ENCODE results near the gene METAP1D.

METAP1D gene

GRCh38 chr2:171999161-171999560 is 592 bp upstream of the METAP1D start:
- DNase-seq, result no peak

GRCh38 chr2:172000696-172001361 is 1.1 kb downstream of the METAP1D start:
- no peak for DNase-seq

GRCh38 chr2:172007372-172007771 is 7.6 kb downstream of the METAP1D start:
- no peak for DNase-seq

GRCh38 chr2:172009823-172010222 is 10.1 kb downstream of the METAP1D start:
- DNase-seq, result no peak

GRCh38 chr2:172011812-172012575 is 12.2 kb downstream of the METAP1D start:
- DNase-seq, result no peak

GRCh38 chr2:172012677-172013391 is 13.1 kb downstream of the METAP1D start:
- no peak for DNase-seq

- DNase-seq, result no peak
These were observed 13.6 kb downstream of the METAP1D start for GRCh38 chr2:172013396-172013795.

GRCh38 chr2:172021074-172021931 is 21.6 kb downstream of the METAP1D start:
- no peak for DNase-seq

GRCh38 chr2:172021955-172022354 is 22.2 kb downstream of the METAP1D start:
- no peak for DNase-seq

- DNase-seq, result no peak
These were observed 31.8 kb downstream of the METAP1D start for GRCh38 chr2:172031536-172031935.

- no peak for DNase-seq
These were observed 38.4 kb downstream of the METAP1D start for GRCh38 chr2:172038121-172038520.

- DNase-seq, result no peak
These were observed 38.9 kb downstream of the METAP1D start for GRCh38 chr2:172038604-172039003.

GRCh38 chr2:172039011-172039704 is 39.4 kb downstream of the METAP1D start:
- DNase-seq, result no peak

- no peak for DNase-seq
These were observed 40.6 kb downstream of the METAP1D start for GRCh38 chr2:172040311-172040710.

- no peak for DNase-seq
These were observed 46.4 kb downstream of the METAP1D start for GRCh38 chr2:172046080-172046678.

- no peak for DNase-seq
These were observed 47.3 kb downstream of the METAP1D start for GRCh38 chr2:172046866-172047565.

- DNase-seq, result no peak
These were observed 48.1 kb downstream of the METAP1D start for GRCh38 chr2:172047566-172048507.

GRCh38 chr2:172048508-172049503 is 49.1 kb downstream of the METAP1D start:
- DNase-seq, result no peak

Data from activated CD8-positive, alpha-beta memory T cell treated with anti-CD3 and anti-CD28 coated beads, Interleukin-2, amount 50 U/mL, for 48 hours (primary cell).